ENCODE measurements around the gene SSTR4. TPM values are rescaled to one million over a fixed set of nuclear protein-coding genes. Genes with fewer than 3 reads are reported as not detected.

Gene SSTR4
- total RNA-seq, 2 donors from 2014 or later: not detected

DNA sequence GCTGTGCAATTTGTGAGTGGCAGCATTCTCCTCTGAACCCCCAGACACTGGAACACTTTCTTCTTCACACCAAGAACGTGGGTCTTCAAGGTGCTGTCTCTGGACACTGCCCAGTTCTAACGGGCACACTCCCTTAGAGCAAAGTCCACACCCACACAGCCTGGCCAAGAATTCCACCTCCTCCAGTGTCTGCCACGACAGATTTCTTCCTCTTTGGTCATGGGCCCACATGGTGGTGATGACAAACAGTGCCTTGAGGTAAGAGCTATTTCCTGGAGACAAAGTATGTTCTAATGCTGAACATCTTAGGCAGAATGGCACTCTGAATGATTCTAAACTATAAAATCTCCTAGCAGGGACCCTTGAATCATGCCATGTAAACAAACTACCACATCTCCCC, 25.5 kb upstream of the SSTR4 start:
- H3K36me3 ChIP-seq: no peaks in the 10 kb centered on the region
- H3K9ac ChIP-seq (ENCODE audit: low read depth in 2 of 2, low read length in 2 of 2): no peak overlapping the region
- no peak for DNase-seq
- H3K27me3 ChIP-seq: no peaks in the 10 kb centered on the region
- no peaks in the 10 kb centered on the region for H3K4me1 ChIP-seq
- H3K27ac ChIP-seq: no peak overlapping the region
- TF ChIP-seq, protein P1, sequence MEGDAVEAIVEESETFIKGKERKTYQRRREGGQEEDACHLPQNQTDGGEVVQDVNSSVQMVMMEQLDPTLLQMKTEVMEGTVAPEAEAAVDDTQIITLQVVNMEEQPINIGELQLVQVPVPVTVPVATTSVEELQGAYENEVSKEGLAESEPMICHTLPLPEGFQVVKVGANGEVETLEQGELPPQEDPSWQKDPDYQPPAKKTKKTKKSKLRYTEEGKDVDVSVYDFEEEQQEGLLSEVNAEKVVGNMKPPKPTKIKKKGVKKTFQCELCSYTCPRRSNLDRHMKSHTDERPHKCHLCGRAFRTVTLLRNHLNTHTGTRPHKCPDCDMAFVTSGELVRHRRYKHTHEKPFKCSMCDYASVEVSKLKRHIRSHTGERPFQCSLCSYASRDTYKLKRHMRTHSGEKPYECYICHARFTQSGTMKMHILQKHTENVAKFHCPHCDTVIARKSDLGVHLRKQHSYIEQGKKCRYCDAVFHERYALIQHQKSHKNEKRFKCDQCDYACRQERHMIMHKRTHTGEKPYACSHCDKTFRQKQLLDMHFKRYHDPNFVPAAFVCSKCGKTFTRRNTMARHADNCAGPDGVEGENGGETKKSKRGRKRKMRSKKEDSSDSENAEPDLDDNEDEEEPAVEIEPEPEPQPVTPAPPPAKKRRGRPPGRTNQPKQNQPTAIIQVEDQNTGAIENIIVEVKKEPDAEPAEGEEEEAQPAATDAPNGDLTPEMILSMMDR (IDR thresholded peaks at IDR 0.05): no peak
- intact Hi-C loops (cut with DNase I): no loop called here
- no peaks in the 10 kb centered on the region for H3K9me3 ChIP-seq
- H3K4me3 ChIP-seq: no peak overlapping the region

DNA sequence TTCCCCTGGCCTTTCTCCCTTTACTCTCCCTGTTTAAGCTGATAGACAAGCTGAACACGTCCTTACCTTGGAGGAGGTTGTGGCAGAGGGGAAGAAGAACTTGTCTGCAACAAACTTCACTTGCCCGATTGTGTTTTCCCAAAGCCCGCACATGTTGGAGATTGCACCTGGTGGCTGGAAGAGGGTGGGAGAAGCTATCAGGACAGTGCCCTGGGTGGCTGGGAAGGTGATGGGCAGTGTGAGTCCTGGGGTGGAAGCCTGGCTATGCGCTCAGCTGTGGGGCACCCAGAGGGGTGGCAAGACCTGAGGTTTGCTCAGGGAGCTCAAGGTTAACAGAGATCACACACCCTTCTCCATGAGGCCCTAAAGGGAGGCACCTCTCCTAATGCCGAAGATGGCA, 25.0 kb upstream of the SSTR4 start:
- Histone ChIP-seq H3K9me3 (no peaks in the 10 kb centered on the region), H3K4me3 (no peak overlapping the region), H3K27ac (no peak overlapping the region), H3K9ac (ENCODE audit: low read depth in 2 of 2, low read length in 2 of 2) (no peak overlapping the region), H3K36me3 (no peaks in the 10 kb centered on the region), H3K4me1 (no peaks in the 10 kb centered on the region), H3K27me3 (no peaks in the 10 kb centered on the region)
- intact Hi-C loops (cut with DNase I): no loop called here
- no peak for DNase-seq
- TF ChIP-seq, protein P1 (IDR thresholded peaks at IDR 0.05): no peak

DNA sequence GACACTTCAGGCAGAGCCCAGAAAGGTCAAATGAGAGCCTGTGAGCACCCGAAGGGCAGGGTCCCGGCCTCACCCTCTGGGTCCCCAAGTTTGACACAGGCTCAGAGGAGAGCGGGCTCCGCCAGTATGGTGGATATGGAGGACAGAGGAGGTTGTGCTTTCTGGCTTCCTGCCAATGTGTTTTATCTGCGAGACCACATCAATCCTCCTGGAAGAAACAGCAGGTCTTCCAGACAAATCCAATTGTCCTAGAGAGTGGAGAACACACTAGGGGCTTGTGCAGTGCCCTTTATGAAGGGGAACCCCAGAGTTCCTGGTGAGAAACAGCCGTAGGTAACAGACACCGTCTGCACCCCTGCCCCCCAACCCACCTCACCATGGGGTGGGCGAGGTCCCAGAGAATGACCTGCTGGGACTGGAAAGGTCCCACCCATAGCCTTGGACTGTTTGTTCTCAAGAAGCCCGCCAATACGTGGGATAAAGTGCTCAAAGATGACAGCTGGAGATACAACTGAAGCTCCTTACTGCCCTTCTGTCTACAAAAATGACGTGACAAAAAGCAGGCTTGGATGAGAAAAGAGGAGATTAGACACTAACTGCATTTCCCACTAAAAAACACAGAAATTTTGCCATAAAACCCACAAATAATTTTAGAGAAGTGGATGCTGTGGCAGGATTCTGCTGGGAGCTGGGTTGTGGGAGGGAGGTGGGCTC, 23.9 kb upstream of the SSTR4 start:
- no peak overlapping the region for H3K27ac ChIP-seq
- no peak overlapping the region for H3K9ac ChIP-seq (ENCODE audit: low read depth in 2 of 2, low read length in 2 of 2)
- no peaks in the 10 kb centered on the region for H3K36me3 ChIP-seq
- TF ChIP-seq, protein P1 (IDR thresholded peaks at IDR 0.05): no peak
- no peaks in the 10 kb centered on the region for H3K4me1 ChIP-seq
- intact Hi-C loops (cut with DNase I): no loop called here
- no peak overlapping the region for H3K4me3 ChIP-seq
- DNase-seq: no peak
- H3K27me3 ChIP-seq: no peaks in the 10 kb centered on the region
- H3K9me3 ChIP-seq: no peaks in the 10 kb centered on the region

DNA sequence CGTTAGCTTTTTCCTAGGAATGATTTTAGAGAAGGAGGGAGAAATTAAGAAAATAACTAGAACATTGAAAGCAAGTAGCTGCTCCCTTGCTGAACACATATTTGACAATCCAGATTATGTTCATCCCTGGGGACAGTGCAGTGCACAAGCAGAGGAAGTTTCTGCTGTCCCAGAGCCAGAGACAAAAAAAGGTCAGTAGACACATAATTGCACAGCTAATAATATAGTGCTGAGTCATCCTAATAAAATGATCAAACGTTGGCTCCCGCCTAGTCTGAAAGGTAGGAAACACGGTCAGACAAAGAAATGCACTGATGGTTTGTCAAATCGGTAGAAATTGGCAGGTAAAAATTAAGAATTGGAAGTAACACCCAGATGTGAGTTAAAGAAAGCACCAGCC, 21.7 kb upstream of the SSTR4 start:
- Histone ChIP-seq H3K9ac (ENCODE audit: low read depth in 2 of 2, low read length in 2 of 2) (no peak overlapping the region), H3K4me3 (no peak overlapping the region), H3K4me1 (no peaks in the 10 kb centered on the region), H3K36me3 (no peaks in the 10 kb centered on the region), H3K27ac (no peak overlapping the region), H3K27me3 (no peaks in the 10 kb centered on the region), H3K9me3 (no peaks in the 10 kb centered on the region)
- no peak for DNase-seq
- TF ChIP-seq, protein P1 (IDR thresholded peaks at IDR 0.05): no peak
- intact Hi-C loops (cut with DNase I): no loop called here

DNA sequence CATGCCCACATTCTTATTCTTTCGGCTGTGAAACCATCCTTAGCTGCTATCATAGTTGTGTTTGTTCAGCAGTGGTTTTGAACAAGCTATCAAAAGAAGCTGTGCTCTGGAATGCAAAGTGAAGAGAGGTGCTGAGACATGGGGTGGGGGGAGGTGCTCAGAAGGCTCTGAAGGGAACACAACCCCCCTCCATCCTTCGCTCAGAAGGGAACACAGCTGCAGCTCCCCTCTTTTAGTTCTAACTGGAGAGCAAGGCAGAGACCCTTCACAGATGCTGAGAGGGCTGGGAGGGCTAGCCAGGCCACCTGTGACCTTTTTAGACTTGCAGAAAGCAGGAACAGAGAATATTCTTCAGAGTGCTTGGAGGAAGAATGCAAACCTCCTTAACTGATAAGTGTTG, 17.6 kb upstream of the SSTR4 start:
- TF ChIP-seq, protein P1 (IDR thresholded peaks at IDR 0.05): no peak
- no peak overlapping the region for H3K9ac ChIP-seq (ENCODE audit: low read depth in 2 of 2, low read length in 2 of 2)
- intact Hi-C loops (cut with DNase I): no loop called here

More for the DNA sequence above, 17.6 kb upstream of the SSTR4 start:
- Histone ChIP-seq H3K9me3 (no peaks in the 10 kb centered on the region), H3K36me3 (no peaks in the 10 kb centered on the region), H3K27me3 (no peaks in the 10 kb centered on the region), H3K4me3 (no peak overlapping the region), H3K4me1 (no peaks in the 10 kb centered on the region), H3K27ac (no peak overlapping the region)
- DNase-seq: no peak

All from colonic mucosa (tissue), 4 donors.